H1 (cell line): ENCODE results near the gene LEO1. TPM values are rescaled to one million over a fixed set of nuclear protein-coding genes. Genes with fewer than 3 reads are reported as not detected.

Experiments
- CTCF ChIA-PET: fragments of 300-600 bp; sonication (Branson Sonifier 250); formaldehyde crosslinking; loops from one replicate; lab custom pipeline; 2021; ENCODE audit not compliant: partially characterized antibody; lab: Charles Lee
- POLR2A ChIA-PET: fragments of 300-600 bp; sonication (Branson Sonifier 250); formaldehyde crosslinking; loops from one replicate; lab custom pipeline; 2021; ENCODE audit warnings: inconsistent platforms; ENCODE audit not compliant: partially characterized antibody; lab: Charles Lee
- DNase-seq, 2 experiments: peaks; one replicate each; pipeline versions ENCODE4 v3.0.0 to v3.0.0-alpha.2; 2010 to 2022; ENCODE audit warnings: low spot score in 2 of 2, low read depth in 1 of 2, mixed read lengths in 1 of 2
- FAIRE-seq: peaks from 2 replicates; lab custom pipeline; 2011; peaks lifted over from hg19 to GRCh38; lab: Jason Lieb, UNC
- H2AFZ ChIP-seq: 2 replicates; pipeline ENCODE4 v1.8.1; 2012; ENCODE audit warnings: low read length, inconsistent platforms
- H2AK5ac ChIP-seq: 2 replicates; pipeline ENCODE4 v1.6.1; 2013; ENCODE audit warnings: low read depth, low read length
- H2BK120ac ChIP-seq: replicated peaks from 2 replicates; pipeline ENCODE3; 2013; ENCODE audit warnings: low read depth, low read length, inconsistent platforms
- H2BK12ac ChIP-seq: 2 replicates; pipeline ENCODE4 v1.6.1; 2013; ENCODE audit warnings: low read depth, low read length
- H2BK15ac ChIP-seq: 2 replicates; pipeline ENCODE4 v1.6.1; 2013; ENCODE audit warnings: low read length
- H2BK20ac ChIP-seq: 2 replicates; pipeline ENCODE4 v1.6.1; 2013; ENCODE audit warnings: low read length
- H2BK5ac ChIP-seq: 2 replicates; pipeline ENCODE4 v1.6.1; 2013; ENCODE audit warnings: low read depth, low read length
- H3K14ac ChIP-seq: 2 replicates; pipeline ENCODE4 v1.6.1; 2013; ENCODE audit warnings: inconsistent platforms; ENCODE audit not compliant: insufficient read length
- H3K18ac ChIP-seq: 2 replicates; pipeline ENCODE4 v1.6.1; 2013; ENCODE audit warnings: low read length; ENCODE audit errors: extremely low read depth
- H3K23ac ChIP-seq: 2 replicates; pipeline ENCODE4 v1.6.1; 2013; ENCODE audit warnings: inconsistent platforms; ENCODE audit not compliant: insufficient read length
- H3K23me2 ChIP-seq: 2 replicates; pipeline ENCODE4 v1.6.1; 2013; ENCODE audit warnings: low read depth, low read length
- H3K27ac ChIP-seq: 2 replicates; pipeline ENCODE4 v1.6.1; 2011; ENCODE audit warnings: low read depth, low read length, inconsistent platforms
- H3K27me3 ChIP-seq, 4 experiments: replicated peaks in 1 of 4; 1 replicate in 1 of 4; 2 replicates in 3 of 4; pipeline versions ENCODE4 v1.6.1 to v1.8.1; 2011 to 2013; ENCODE audit warnings: low read length in 3 of 4, mild to moderate bottlenecking in 3 of 4, inconsistent platforms in 2 of 4, mixed read lengths in 2 of 4, moderate library complexity in 1 of 4; ENCODE audit not compliant: control insufficient read depth in 3 of 4, insufficient read depth in 3 of 4; ENCODE audit errors: extremely low read depth in 1 of 4
- H3K36me3 ChIP-seq, 4 experiments: 2 replicates each; pipeline versions ENCODE4 v1.6.1 to v1.8.1; 2011 to 2013; ENCODE audit warnings: mild to moderate bottlenecking in 4 of 4, low read length in 3 of 4, moderate library complexity in 2 of 4, control low read depth in 1 of 4, inconsistent platforms in 1 of 4; ENCODE audit not compliant: insufficient read depth in 4 of 4, control insufficient read depth in 2 of 4
- H3K4ac ChIP-seq: replicated peaks from 2 replicates; pipeline ENCODE3; 2013; ENCODE audit warnings: low read length, low read depth, mixed read lengths, inconsistent platforms; ENCODE audit not compliant: insufficient read length
- H3K4me1 ChIP-seq, 4 experiments: replicated peaks in 1 of 4; 1 replicate in 1 of 4; 2 replicates in 3 of 4; pipeline versions ENCODE4 v1.6.1 to v1.8.1; 2011 to 2013; ENCODE audit warnings: low read length in 3 of 4, inconsistent platforms in 2 of 4, mixed read lengths in 1 of 4; ENCODE audit not compliant: insufficient read depth in 4 of 4, control insufficient read depth in 3 of 4
- H3K4me2 ChIP-seq, 2 experiments: 2 replicates each; pipeline versions ENCODE4 v1.6.1 to v1.8.1; 2011 to 2013; ENCODE audit warnings: low read depth in 2 of 2, low read length in 2 of 2, control low read depth in 1 of 2, inconsistent platforms in 1 of 2, mild to moderate bottlenecking in 1 of 2; ENCODE audit not compliant: insufficient read depth in 1 of 2
- H3K4me3 ChIP-seq, 4 experiments: fragments of 200-600, 300-600 bp in 1 of 4; sonication (generic), shearing (Covaris generic), sonication (Bioruptor Twin) in 1 of 4; 2 replicates each; pipeline versions ENCODE4 v1.5.1 to v1.8.1; 2011 to 2016; ENCODE audit warnings: low read length in 4 of 4, low read depth in 3 of 4, control low read depth in 2 of 4, inconsistent platforms in 2 of 4, mild to moderate bottlenecking in 2 of 4, mixed read lengths in 1 of 4, moderate library complexity in 1 of 4; ENCODE audit not compliant: insufficient read depth in 2 of 4; ENCODE audit errors: extremely low read depth in 1 of 4
- H3K56ac ChIP-seq: replicated peaks from 2 replicates; pipeline ENCODE3; 2013; ENCODE audit warnings: low read depth, mild to moderate bottlenecking, mixed read lengths, low read length, inconsistent platforms; ENCODE audit not compliant: insufficient read length
- H3K79me1 ChIP-seq: 2 replicates; pipeline ENCODE4 v1.6.1; 2013; ENCODE audit warnings: low read depth, low read length, control low read depth
- H3K79me2 ChIP-seq, 2 experiments: 2 replicates each; pipeline versions ENCODE4 v1.6.1 to v1.8.1; 2012 to 2013; ENCODE audit warnings: low read length in 2 of 2, mild to moderate bottlenecking in 2 of 2, inconsistent platforms in 1 of 2; ENCODE audit not compliant: insufficient read depth in 2 of 2, control insufficient read depth in 1 of 2
- H3K9ac ChIP-seq, 4 experiments: replicated peaks in 1 of 4; 1 replicate in 1 of 4; 2 replicates in 3 of 4; pipeline versions ENCODE4 v1.6.1 to v1.8.1; 2011 to 2013; ENCODE audit warnings: low read depth in 3 of 4, low read length in 3 of 4, control low read depth in 2 of 4, mild to moderate bottlenecking in 2 of 4, moderate library complexity in 2 of 4, inconsistent platforms in 1 of 4; ENCODE audit errors: extremely low read depth in 1 of 4
- H3K9me3 ChIP-seq, 2 experiments: 2 replicates each; pipeline versions ENCODE4 v1.6.1 to v1.8.1; 2012 to 2013; ENCODE audit warnings: mild to moderate bottlenecking in 2 of 2, moderate library complexity in 2 of 2, control low read depth in 1 of 2, inconsistent platforms in 1 of 2, low read depth in 1 of 2, low read length in 1 of 2, mixed read lengths in 1 of 2; ENCODE audit not compliant: insufficient read depth in 2 of 2
- H4K20me1 ChIP-seq, 2 experiments: replicated peaks in 1 of 2; 2 replicates each; pipeline versions ENCODE3 to v1.8.1; 2011 to 2013; ENCODE audit warnings: inconsistent platforms in 2 of 2, low read length in 2 of 2, mild to moderate bottlenecking in 1 of 2; ENCODE audit not compliant: insufficient read depth in 2 of 2, control insufficient read depth in 1 of 2
- H4K5ac ChIP-seq: 2 replicates; pipeline ENCODE4 v1.6.1; 2013; ENCODE audit warnings: low read length, low read depth, mixed read lengths, inconsistent platforms; ENCODE audit not compliant: insufficient read length
- H4K8ac ChIP-seq: 2 replicates; pipeline ENCODE4 v1.8.0; 2013; ENCODE audit warnings: mild to moderate bottlenecking, moderate library complexity, low read length, inconsistent platforms; ENCODE audit not compliant: insufficient read depth; ENCODE audit errors: extremely low read depth
- H4K91ac ChIP-seq: replicated peaks from 2 replicates; pipeline ENCODE3; 2013; ENCODE audit warnings: low read length, mixed read lengths, inconsistent platforms; ENCODE audit not compliant: insufficient read length
- ASH2L ChIP-seq: fragments of 200-600, 300-600 bp; sonication (generic); IDR thresholded peaks from one replicate; pipeline ENCODE4 v1.7.1; 2017; ENCODE audit warnings: low read length
- BACH1 ChIP-seq: IDR thresholded peaks from 2 replicates; pipeline ENCODE4 v1.6.1; 2012; ENCODE audit warnings: low read length, improper control_type of control experiment
- GABPA ChIP-seq: IDR thresholded peaks from 2 replicates; pipeline ENCODE4 v1.6.1; 2011; ENCODE audit warnings: mild to moderate bottlenecking, low read length, moderate library complexity, borderline replicate concordance; ENCODE audit not compliant: insufficient read depth
- KDM4A ChIP-seq: IDR thresholded peaks from one replicate; pipeline ENCODE4 v1.7.1; 2012; ENCODE audit warnings: low read depth, mild to moderate bottlenecking, moderate library complexity, low read length, inconsistent platforms; ENCODE audit not compliant: severe bottlenecking
- KDM5A ChIP-seq: fragments of 200-600 bp; IDR thresholded peaks from 2 replicates; pipeline ENCODE4 v1.7.1; 2012; ENCODE audit warnings: mild to moderate bottlenecking, low read length, inconsistent platforms, mixed read lengths
- SP4 ChIP-seq: IDR thresholded peaks from 2 replicates; pipeline ENCODE4 v1.6.1; 2012; ENCODE audit warnings: low read length, inconsistent platforms
- TCF12 ChIP-seq: IDR thresholded peaks from 2 replicates; pipeline ENCODE4 v1.6.1; 2011; ENCODE audit warnings: low read depth, mild to moderate bottlenecking, low read length
- WGBS, 2 experiments: shearing (Covaris generic) in 1 of 2; methylation state at CpG; one replicate each; pipeline versions ENCODE4 v1.1.6 to v1.1.7; 2013 to 2015; ENCODE audit warnings: low lambda C conversion rate in 2 of 2, mixed read lengths in 2 of 2, inconsistent platforms in 1 of 2, low coverage in 1 of 2, missing lambda C conversion rate in 1 of 2; ENCODE audit not compliant: insufficient replicate concordance in 2 of 2, insufficient coverage in 1 of 2, insufficient read length in 1 of 2; ENCODE audit errors: extremely low coverage in 1 of 2, missing lambda C conversion rate in 1 of 2; 5-methylcytosine and 5-hydroxymethylcytosine counted together
- polyA plus RNA-seq, 7 experiments: library from polyadenylated mRNA; depleted of rRNA in 3 of 7; stranded (reverse) in 5 of 7; unstranded in 2 of 7; fragments of >200 nt in 5 of 7; fragments of 200-250 nt in 2 of 7; gene quantifications; 1 replicate in 5 of 7; 2 replicates in 1 of 7; 4 replicates in 1 of 7; pipeline versions ENCODE4 v1.2.1 to v1.2.3, GENCODE V29; 2011 to 2013; ENCODE audit warnings: missing spikeins in 2 of 7, mixed read lengths in 2 of 7
- total RNA-seq: library from RNA; stranded (reverse); fragmentation: NEBNext Ultra II Directional; extraction: Animal tissue kit (Norgen Biotek cat#: 25700); gene quantifications from 2 replicates; pipeline ENCODE4 v1.2.1, GENCODE V29; 2021

Gene LEO1
- total and polyA plus RNA-seq, 2 of the 8 experiments (the other 6 are each of a cell fraction or from before 2014, with no cell fraction given): 1.6 to 27.4 TPM

DNA sequence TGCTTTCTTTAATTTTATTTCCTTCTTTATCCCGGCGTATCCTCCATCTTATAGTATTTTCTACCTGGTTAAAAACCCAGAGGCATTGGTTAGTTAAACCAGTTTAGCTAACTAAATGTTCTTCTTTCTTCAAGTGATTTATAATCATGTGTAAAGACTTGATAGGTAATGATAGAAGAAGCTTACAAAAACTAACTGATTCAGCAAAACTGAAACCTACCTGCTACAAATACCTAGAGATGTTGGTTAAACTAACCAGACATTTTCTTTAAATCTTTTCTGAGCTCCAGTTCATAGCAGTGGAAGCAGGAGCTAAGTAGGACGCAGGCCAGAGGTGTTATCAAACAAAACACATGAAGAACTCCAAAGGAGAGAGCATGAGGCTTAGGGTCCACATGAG lies 44.8 kb downstream of the LEO1 start:
- no peak overlapping the region for H2BK12ac ChIP-seq
- H3K4ac ChIP-seq: no peak overlapping the region
- no peak overlapping the region for H3K4me3 ChIP-seq
- ChIA-PET POLR2A (no interaction called here), CTCF (interaction anchor here (0.6 to 2.0 kb wide), 7 partner anchors 9 to 170 kb away, joined by 3 to 10 read pairs (median 3); no protein-coding TSS in a partner anchor)
- 92% methylated on average over 3 of the region's 3 CpGs; no CpG with 5 or more reads in 1 of the 2 experiments for WGBS, 2 experiments
- H3K9me3 ChIP-seq: no peaks in the 10 kb centered on the region
- no peak overlapping the region for H2BK5ac ChIP-seq
- no peak overlapping the region for H2BK20ac ChIP-seq
- H2AFZ ChIP-seq: no peak overlapping the region
- H3K14ac ChIP-seq: no peak overlapping the region
- TF ChIP-seq SP4 (no peak), KDM5A (no peak), GABPA (no peak), KDM4A (no peak), ASH2L (no peak), BACH1 (no peak), TCF12 (no peak)
- no peak overlapping the region for H3K18ac ChIP-seq
- no peak overlapping the region for H3K56ac ChIP-seq
- no peaks in the 10 kb centered on the region for H4K20me1 ChIP-seq
- H3K23me2 ChIP-seq: no peaks in the 10 kb centered on the region
- H2BK15ac ChIP-seq: no peak overlapping the region
- no peak overlapping the region for H2BK120ac ChIP-seq
- H3K4me1 ChIP-seq: peaks cover 0 to 6% (median 0%) of the 10 kb centered on the region in 4 experiments; a peak in 2 of 7 replicates
- no peaks in the 10 kb centered on the region for H3K79me2 ChIP-seq
- FAIRE-seq (no peak), DNase-seq (no peak)
- no peak overlapping the region for H4K8ac ChIP-seq
- no peak overlapping the region for H4K5ac ChIP-seq
- no peaks in the 10 kb centered on the region; the same call in 1 of the 2 replicates for H3K79me1 ChIP-seq
- no peak overlapping the region for H3K27ac ChIP-seq
- H2AK5ac ChIP-seq: no peak overlapping the region
- no peak overlapping the region for H3K23ac ChIP-seq
- H3K27me3 ChIP-seq: no peaks in the 10 kb centered on the region
- no peaks in the 10 kb centered on the region; a peak in 1 of 8 replicates for H3K36me3 ChIP-seq
- no peak overlapping the region for H3K9ac ChIP-seq
- H3K4me2 ChIP-seq: no peak overlapping the region
- no peak overlapping the region for H4K91ac ChIP-seq
